ENCODE measurements around the gene KIF13A.

- TF ChIP-seq CTCF (conservative IDR thresholded peaks at IDR 0.05; ENCODE audit: low read depth in 2 of 2) (no peak), EZH2 (IDR thresholded peaks at IDR 0.05; ENCODE audit: low read depth, unreplicated experiment) (no peak), POLR2AphosphoS5 (IDR thresholded peaks at IDR 0.05; ENCODE audit: low read depth) (0 out of 2 replicates have a peak, but pooled peaks have one; percentile 36), REST (IDR thresholded peaks at IDR 0.05; ENCODE audit: unreplicated experiment) (no peak), EZH2phosphoT487 (IDR thresholded peaks at IDR 0.05; ENCODE audit: unreplicated experiment) (no peak), CREB1 (CRISPR knock-in tag; IDR thresholded peaks at IDR 0.05; ENCODE audit: low read depth) (no peak)
Observed at GRCh38 chr6:18022398-18023231, 35.2 kb upstream of the KIF13A start.

Data from GM23338 (cell line).